ENCODE data around the gene KIF6. TPM values are rescaled to one million over a fixed set of nuclear protein-coding genes. Genes with fewer than 3 reads are reported as not detected.

The KIF6 gene
- polyA plus RNA-seq, 2 of the 4 experiments (the other 2 are of a cell fraction), result 0.05 to 0.39 TPM

GRCh38 chr6:39566456-39566855 lies 158.8 kb downstream of the KIF6 start:
- DNase-seq (ENCODE audit: low read depth in 1 of 2, low spot score in 1 of 2), result no peak
- ChIA-PET CTCF (no interaction called here), POLR2A (no interaction called here)
- Histone ChIP-seq H3K4me3 (no peak overlapping the region), H3K27ac (no peak overlapping the region), H3K9me3 (no peaks in the 10 kb centered on the region), H3K4me1 (no peaks in the 10 kb centered on the region), H3K4me2 (no peak overlapping the region)
- TF ChIP-seq MAZ (IDR thresholded peaks at IDR 0.05; ENCODE audit: borderline replicate concordance, low read depth, low read length), result no peak
- TF ChIP-seq BCL3 (IDR thresholded peaks at IDR 0.05), result no peak
- TF ChIP-seq ZFP36 (IDR thresholded peaks at IDR 0.05; ENCODE audit: borderline replicate concordance, partially characterized antibody), result no peak
- no peak for TF ChIP-seq CEBPB (IDR thresholded peaks at IDR 0.05)
- no peak for ATAC-seq
- no peak for FAIRE-seq

- ATAC-seq (no peak), DNase-seq (ENCODE audit: low read depth in 1 of 2, low spot score in 1 of 2) (no peak), FAIRE-seq (no peak)
- no peak overlapping the region for H3K4me2 ChIP-seq
- no peak overlapping the region for H3K4me3 ChIP-seq
- ChIA-PET CTCF (no interaction called here), POLR2A (no interaction called here)
- H3K9me3 ChIP-seq, result no peaks in the 10 kb centered on the region
- WGBS (ENCODE audit: missing lambda C conversion rate), result 5% methylated on average over 1 of the region's 1 CpG
- no peaks in the 10 kb centered on the region for H3K4me1 ChIP-seq
- TF ChIP-seq NFE2L2 (conservative IDR thresholded peaks at IDR 0.05; ENCODE audit: low read length), result no peak
- TF ChIP-seq PHF8 (IDR thresholded peaks at IDR 0.05; ENCODE audit: borderline replicate concordance, low read depth), result no peak
- no peak for TF ChIP-seq TP53 (CRISPR knock-in tag; IDR thresholded peaks at IDR 0.05)
- no peak for TF ChIP-seq NR3C1 (IDR thresholded peaks at IDR 0.05)
- TF ChIP-seq KDM5A (IDR thresholded peaks at IDR 0.05), result no peak
- no peak for TF ChIP-seq CBX8 (IDR thresholded peaks at IDR 0.05)
- TF ChIP-seq MAZ (IDR thresholded peaks at IDR 0.05; ENCODE audit: borderline replicate concordance, low read depth, low read length), result no peak
- no peak for TF ChIP-seq CTCF (IDR thresholded peaks at IDR 0.05)
- TF ChIP-seq BCL3 (IDR thresholded peaks at IDR 0.05), result no peak
- TF ChIP-seq GATA3 (IDR thresholded peaks at IDR 0.05; ENCODE audit: borderline replicate concordance), result no peak
- TF ChIP-seq HOXB13 (CRISPR knock-in tag; IDR thresholded peaks at IDR 0.05; ENCODE audit: low read depth), result no peak
- TF ChIP-seq EHMT2 (IDR thresholded peaks at IDR 0.05; ENCODE audit: low read depth), result no peak
- TF ChIP-seq HDAC2 (IDR thresholded peaks at IDR 0.05), result no peak
- TF ChIP-seq ATOH8 (CRISPR knock-in tag; IDR thresholded peaks at IDR 0.05; ENCODE audit: low read depth), result no peak
- no peak for TF ChIP-seq TFCP2L1 (CRISPR knock-in tag; IDR thresholded peaks at IDR 0.05)
- H3K27ac ChIP-seq, result no peak overlapping the region
Observed at GRCh38 chr6:39565956-39566355, 159.3 kb downstream of the KIF6 start.

- no peak for ATAC-seq
- no peak overlapping the region for H3K4me3 ChIP-seq
- no peaks in the 10 kb centered on the region for H3K9me3 ChIP-seq
- no peak for FAIRE-seq
- WGBS (ENCODE audit: missing lambda C conversion rate), result 31% methylated on average over 3 of the region's 3 CpGs
- no peak overlapping the region for H3K27ac ChIP-seq
- POLR2A ChIA-PET, result no interaction called here
- no peaks in the 10 kb centered on the region for H3K4me1 ChIP-seq
- H3K4me2 ChIP-seq, result no peak overlapping the region
- CTCF ChIA-PET, result no interaction called here
- no peak for DNase-seq (ENCODE audit: low read depth in 1 of 2, low spot score in 1 of 2)
- TF ChIP-seq CBX2 (IDR thresholded peaks at IDR 0.05; ENCODE audit: borderline replicate concordance, low read depth) (no peak), EHF (CRISPR knock-in tag; IDR thresholded peaks at IDR 0.05) (no peak), HOXB13 (CRISPR knock-in tag; IDR thresholded peaks at IDR 0.05; ENCODE audit: low read depth) (no peak)
Observed at GRCh38 chr6:39563566-39564311, 161.5 kb downstream of the KIF6 start.

All from A549 (cell line).